Mesendoderm (in vitro differentiated cells): ENCODE results near the gene ZNF573.
A peak's percentile ranks its signal among the peaks of the same experiment; 100 is the strongest.

Experiments used
- DNase-seq: peaks from one replicate; pipeline ENCODE4 v3.0.0; 2013
- H2AK5ac ChIP-seq: 2 replicates; pipeline ENCODE4 v1.6.1; 2013; ENCODE audit warnings: low read length, inconsistent platforms
- H2BK120ac ChIP-seq: 2 replicates; pipeline ENCODE4 v1.6.1; 2013; ENCODE audit warnings: low read depth, mild to moderate bottlenecking, low read length, moderate library complexity, mixed read lengths
- H2BK15ac ChIP-seq: replicated peaks from 2 replicates; pipeline ENCODE4 v1.6.1; 2013; ENCODE audit warnings: low read depth, mild to moderate bottlenecking, moderate library complexity
- H2BK5ac ChIP-seq: 2 replicates; pipeline ENCODE4 v1.6.1; 2013; ENCODE audit warnings: low read length, inconsistent platforms
- H3K18ac ChIP-seq: 2 replicates; pipeline ENCODE4 v1.6.1; 2013; ENCODE audit warnings: mild to moderate bottlenecking, low read length, mixed read lengths
- H3K23ac ChIP-seq: one replicate; pipeline ENCODE4 v1.6.1; 2013; ENCODE audit warnings: low read length
- H3K27ac ChIP-seq: 2 replicates; pipeline ENCODE4 v1.5.1; 2013; ENCODE audit warnings: low read depth, mild to moderate bottlenecking, inconsistent platforms, low read length, moderate library complexity
- H3K27me3 ChIP-seq: 2 replicates; pipeline ENCODE4 v1.6.1; 2013; ENCODE audit warnings: low read length, control low read depth, mild to moderate bottlenecking, inconsistent platforms; ENCODE audit not compliant: insufficient read depth, poor library complexity
- H3K36me3 ChIP-seq: 2 replicates; pipeline ENCODE4 v1.6.1; 2013; ENCODE audit warnings: low read length, inconsistent platforms; ENCODE audit not compliant: control insufficient read depth, insufficient read depth
- H3K4ac ChIP-seq: one replicate; pipeline ENCODE4 v1.6.1; 2013; ENCODE audit warnings: low read depth, mild to moderate bottlenecking, low read length, moderate library complexity
- H3K4me1 ChIP-seq: 2 replicates; pipeline ENCODE4 v1.6.1; 2013; ENCODE audit warnings: low read depth, low read length, inconsistent platforms; ENCODE audit not compliant: control insufficient read depth
- H3K4me2 ChIP-seq: 2 replicates; pipeline ENCODE4 v1.6.1; 2013; ENCODE audit warnings: low read length
- H3K4me3 ChIP-seq: 2 replicates; pipeline ENCODE4 v1.5.1; 2013; ENCODE audit warnings: mild to moderate bottlenecking, low read length
- H3K56ac ChIP-seq: one replicate; pipeline ENCODE4 v1.6.1; 2013; ENCODE audit warnings: low read length
- H3K79me1 ChIP-seq: 2 replicates; pipeline ENCODE4 v1.6.1; 2013; ENCODE audit warnings: low read length, inconsistent platforms
- H3K79me2 ChIP-seq: 2 replicates; pipeline ENCODE4 v1.6.1; 2013; ENCODE audit warnings: mild to moderate bottlenecking, low read length; ENCODE audit not compliant: control insufficient read depth, insufficient read depth
- H3K9ac ChIP-seq: 2 replicates; pipeline ENCODE4 v1.6.1; 2013; ENCODE audit warnings: low read length, inconsistent platforms
- H4K5ac ChIP-seq: one replicate; pipeline ENCODE4 v1.6.1; 2013; ENCODE audit warnings: low read length
- H4K8ac ChIP-seq: one replicate; pipeline ENCODE4 v1.6.1; 2013; ENCODE audit warnings: low read depth, mild to moderate bottlenecking, control low read depth, low read length, moderate library complexity
- WGBS: extraction: QIAGEN DNeasy Blood & Tissue Kit; methylation state at CpG from one replicate; pipeline ENCODE4 v1.1.7; 2013; ENCODE audit warnings: low lambda C conversion rate, missing lambda C conversion rate; ENCODE audit not compliant: insufficient coverage; ENCODE audit errors: extremely low coverage; 5-methylcytosine and 5-hydroxymethylcytosine counted together

Gene ZNF573

GRCh38 chr19:37803249-37803840, 24.0 kb upstream of the ZNF573 start:
- no peak overlapping the region for H3K27ac ChIP-seq
- no peaks in the 10 kb centered on the region for H3K4me1 ChIP-seq
- no peak overlapping the region for H2BK120ac ChIP-seq
- H3K79me1 ChIP-seq: no peaks in the 10 kb centered on the region
- no peak overlapping the region for H2BK15ac ChIP-seq
- H3K56ac ChIP-seq: no peak overlapping the region
- no peak overlapping the region for H2AK5ac ChIP-seq
- no peak overlapping the region for H2BK5ac ChIP-seq
- no peak overlapping the region for H3K9ac ChIP-seq
- H3K27me3 ChIP-seq: no peaks in the 10 kb centered on the region
- peak; percentile 18 for DNase-seq
- no peak overlapping the region for H3K4me2 ChIP-seq
- no peaks in the 10 kb centered on the region for H3K79me2 ChIP-seq
- no peak overlapping the region for H4K8ac ChIP-seq
- H3K18ac ChIP-seq: no peak overlapping the region
- no peaks in the 10 kb centered on the region for H3K36me3 ChIP-seq
- no peak overlapping the region for H3K4me3 ChIP-seq
- no peak overlapping the region for H3K4ac ChIP-seq
- H4K5ac ChIP-seq: no peak overlapping the region
- WGBS: no CpG with 5 or more reads among the region's 7 CpGs
- no peak overlapping the region for H3K23ac ChIP-seq

GRCh38 chr19:37790244-37790925, 11.0 kb upstream of the ZNF573 start:
- H3K23ac ChIP-seq: no peak overlapping the region
- H3K4me2 ChIP-seq: no peak overlapping the region
- H4K8ac ChIP-seq: no peak overlapping the region
- no peak overlapping the region for H2BK5ac ChIP-seq
- H3K36me3 ChIP-seq: no peaks in the 10 kb centered on the region
- no peak overlapping the region for H4K5ac ChIP-seq
- no peak for DNase-seq
- H2BK15ac ChIP-seq: no peak overlapping the region
- H3K27ac ChIP-seq: no peak overlapping the region
- no peak overlapping the region for H3K18ac ChIP-seq
- no peaks in the 10 kb centered on the region for H3K79me2 ChIP-seq
- H3K4ac ChIP-seq: no peak overlapping the region
- no CpG with 5 or more reads among the region's 46 CpGs for WGBS
- no peaks in the 10 kb centered on the region for H3K4me1 ChIP-seq
- no peak overlapping the region for H2BK120ac ChIP-seq
- H3K9ac ChIP-seq: no peak overlapping the region
- H2AK5ac ChIP-seq: no peak overlapping the region
- no peak overlapping the region for H3K56ac ChIP-seq
- no peaks in the 10 kb centered on the region for H3K27me3 ChIP-seq
- H3K4me3 ChIP-seq: no peak overlapping the region
- no peaks in the 10 kb centered on the region for H3K79me1 ChIP-seq

- no peak overlapping the region for H3K27ac ChIP-seq
- peak; percentile 43 for DNase-seq
Measured at GRCh38 chr19:37778613-37779126, 716 bp downstream of the ZNF573 start.

GRCh38 chr19:37770985-37771384, 8.4 kb downstream of the ZNF573 start:
- Histone ChIP-seq H3K9ac (no peak overlapping the region), H3K79me2 (no peaks in the 10 kb centered on the region), H3K36me3 (no peaks in the 10 kb centered on the region), H4K5ac (no peak overlapping the region), H3K79me1 (no peaks in the 10 kb centered on the region), H3K18ac (no peak overlapping the region), H3K4me3 (no peak overlapping the region), H3K4ac (no peak overlapping the region), H3K23ac (no peak overlapping the region), H3K27ac (no peak overlapping the region), H2AK5ac (no peak overlapping the region), H2BK15ac (no peak overlapping the region), H3K4me1 (no peaks in the 10 kb centered on the region), H2BK120ac (no peak overlapping the region), H2BK5ac (no peak overlapping the region), H3K56ac (no peak overlapping the region), H4K8ac (no peak overlapping the region), H3K4me2 (no peak overlapping the region), H3K27me3 (no peaks in the 10 kb centered on the region)
- DNase-seq: no peak
- WGBS: no CpG with 5 or more reads among the region's 1 CpG

More at GRCh38 chr19:37778613-37779126, 716 bp downstream of the ZNF573 start:
- Histone ChIP-seq H3K79me1 (peaks cover 2% of the 10 kb centered on the region), H2BK15ac (no peak overlapping the region), H3K27me3 (no peaks in the 10 kb centered on the region), H3K4me3 (peak overlapping the region; percentile 72), H3K23ac (peak overlapping the region; percentile 15), H3K56ac (peak overlapping the region; percentile 94), H3K18ac (no peak overlapping the region), H2BK5ac (no peak overlapping the region), H3K79me2 (no peaks in the 10 kb centered on the region), H3K4me2 (peak overlapping the region; percentile 69), H4K5ac (peak overlapping the region; percentile 5), H3K9ac (peak overlapping the region; percentile 78), H3K4me1 (peaks cover 2% of the 10 kb centered on the region), H4K8ac (no peak overlapping the region), H3K36me3 (no peaks in the 10 kb centered on the region), H3K4ac (no peak overlapping the region), H2BK120ac (no peak overlapping the region), H2AK5ac (no peak overlapping the region)
- no CpG with 5 or more reads among the region's 7 CpGs for WGBS

GRCh38 chr19:37763488-37763887, 15.9 kb downstream of the ZNF573 start:
- Histone ChIP-seq H3K23ac (no peak overlapping the region), H3K79me2 (no peaks in the 10 kb centered on the region), H3K18ac (no peak overlapping the region), H2AK5ac (no peak overlapping the region), H3K9ac (no peak overlapping the region), H2BK5ac (no peak overlapping the region), H3K79me1 (no peaks in the 10 kb centered on the region), H3K27me3 (no peaks in the 10 kb centered on the region), H3K4me3 (no peak overlapping the region), H3K36me3 (no peaks in the 10 kb centered on the region), H4K5ac (no peak overlapping the region), H3K56ac (no peak overlapping the region), H4K8ac (no peak overlapping the region), H3K4me2 (no peak overlapping the region), H3K4ac (no peak overlapping the region), H3K4me1 (no peaks in the 10 kb centered on the region), H2BK15ac (no peak overlapping the region), H2BK120ac (no peak overlapping the region), H3K27ac (no peak overlapping the region)
- no peak for DNase-seq
- WGBS: no CpG with 5 or more reads among the region's 1 CpG
